Subcutaneous adipose tissue (tissue), 4 donors: ENCODE data around the gene PTPRD. TPM values are rescaled to one million over a fixed set of nuclear protein-coding genes. Genes with fewer than 3 reads are reported as not detected.

Experiments used
- total RNA-seq, 4 donors: library from RNA; depleted of rRNA; stranded (reverse); fragments of >200 nt; gene quantifications; one replicate each; pipeline ENCODE4 v1.1.0, GENCODE V29; 2016
- TF ChIP-seq, protein P1 (sequence below): fragments of 450-650 bp; IDR thresholded peaks from one replicate; pipeline ENCODE4 v1.5.1; 2016; ENCODE audit warnings: low read depth, mild to moderate bottlenecking, control low read depth, antibody characterized with exemption, moderate library complexity

PTPRD gene
- total RNA-seq, 4 donors from 2014 or later = 5.1 to 17.3 (median 12.1) TPM

- TF ChIP-seq, protein P1, sequence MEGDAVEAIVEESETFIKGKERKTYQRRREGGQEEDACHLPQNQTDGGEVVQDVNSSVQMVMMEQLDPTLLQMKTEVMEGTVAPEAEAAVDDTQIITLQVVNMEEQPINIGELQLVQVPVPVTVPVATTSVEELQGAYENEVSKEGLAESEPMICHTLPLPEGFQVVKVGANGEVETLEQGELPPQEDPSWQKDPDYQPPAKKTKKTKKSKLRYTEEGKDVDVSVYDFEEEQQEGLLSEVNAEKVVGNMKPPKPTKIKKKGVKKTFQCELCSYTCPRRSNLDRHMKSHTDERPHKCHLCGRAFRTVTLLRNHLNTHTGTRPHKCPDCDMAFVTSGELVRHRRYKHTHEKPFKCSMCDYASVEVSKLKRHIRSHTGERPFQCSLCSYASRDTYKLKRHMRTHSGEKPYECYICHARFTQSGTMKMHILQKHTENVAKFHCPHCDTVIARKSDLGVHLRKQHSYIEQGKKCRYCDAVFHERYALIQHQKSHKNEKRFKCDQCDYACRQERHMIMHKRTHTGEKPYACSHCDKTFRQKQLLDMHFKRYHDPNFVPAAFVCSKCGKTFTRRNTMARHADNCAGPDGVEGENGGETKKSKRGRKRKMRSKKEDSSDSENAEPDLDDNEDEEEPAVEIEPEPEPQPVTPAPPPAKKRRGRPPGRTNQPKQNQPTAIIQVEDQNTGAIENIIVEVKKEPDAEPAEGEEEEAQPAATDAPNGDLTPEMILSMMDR = no peak
Observed at GRCh38 chr9:8842402-8843193, 1770.2 kb downstream of the PTPRD start.

DNA sequence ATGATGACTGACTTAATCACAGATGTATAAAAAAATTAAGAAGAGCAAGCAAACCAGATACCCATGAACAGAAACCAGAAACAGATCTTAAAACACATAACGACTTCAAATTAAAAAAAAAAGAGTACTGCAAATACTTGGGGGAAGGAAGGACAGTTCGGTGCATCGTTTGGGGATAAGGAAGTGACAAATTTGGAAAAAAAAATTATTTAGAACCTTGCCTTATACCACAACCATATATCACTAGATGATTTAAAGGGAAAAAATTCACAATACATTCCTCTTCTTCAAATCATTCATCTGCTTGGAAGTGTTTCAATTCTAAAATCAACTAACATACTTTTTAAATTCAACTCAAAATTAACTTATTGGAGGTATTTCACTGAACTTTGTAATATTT, 1774.7 kb downstream of the PTPRD start:
- TF ChIP-seq, protein P1 = no peak

DNA sequence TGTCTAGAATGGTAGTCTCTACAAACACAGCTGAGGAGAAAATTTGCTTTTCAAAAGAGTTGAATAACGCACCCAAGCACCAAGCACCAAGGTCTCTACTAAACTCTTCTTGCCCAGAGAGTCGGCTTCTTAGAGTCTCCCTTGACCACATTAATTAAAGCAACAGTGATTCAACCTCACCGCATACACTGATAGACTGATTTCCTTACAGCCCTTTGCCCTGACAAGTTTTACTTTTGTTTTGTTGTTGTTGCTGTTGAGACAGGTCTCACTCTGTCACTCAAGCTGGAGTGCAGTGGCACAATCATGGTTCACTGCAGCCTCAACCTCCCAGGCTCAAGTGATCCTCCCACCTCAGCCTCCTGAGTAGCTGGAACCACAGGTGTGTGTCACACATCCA, 1777.5 kb downstream of the PTPRD start:
- TF ChIP-seq, protein P1 = no peak

- TF ChIP-seq, protein P1 = no peak
Observed at GRCh38 chr9:8832955-8833354, 1779.8 kb downstream of the PTPRD start.

- TF ChIP-seq, protein P1 = no peak
Observed at GRCh38 chr9:8832386-8832785, 1780.4 kb downstream of the PTPRD start.

- TF ChIP-seq, protein P1 = no peak
Observed at GRCh38 chr9:8831568-8831967, 1781.2 kb downstream of the PTPRD start.

DNA sequence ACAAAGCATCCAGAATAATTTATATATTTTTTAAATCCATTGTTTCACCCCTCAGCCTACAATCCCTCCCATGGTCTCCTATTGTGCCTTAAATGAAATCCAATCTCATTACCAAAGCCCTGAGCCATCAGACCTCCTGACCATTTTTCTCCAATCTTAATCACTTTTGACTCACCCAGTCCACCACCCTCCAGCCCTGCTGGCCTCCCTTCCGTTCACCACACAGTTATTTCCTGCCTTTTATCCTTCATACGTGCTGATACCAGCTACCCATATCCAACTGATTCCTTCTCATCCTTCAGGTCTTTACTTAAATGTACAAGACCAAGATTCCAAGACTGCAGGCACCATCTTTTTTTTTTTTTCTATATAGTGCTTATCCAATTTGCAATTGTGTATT, 1786.5 kb downstream of the PTPRD start:
- TF ChIP-seq, protein P1 = no peak
